ENCODE data around the gene CT45A1. TPM values are rescaled to one million over a fixed set of nuclear protein-coding genes. Genes with fewer than 3 reads are reported as not detected.

The CT45A1 gene
- not detected in 2 replicates for polyA plus RNA-seq

GRCh38 chrX:135713183-135713689, at the start of gene CT45A1:
TSS of gene CT45A1 (plus strand) at chrX:135713639. CDS start at chrX:135718941, 5,302 bp downstream.

DNA sequence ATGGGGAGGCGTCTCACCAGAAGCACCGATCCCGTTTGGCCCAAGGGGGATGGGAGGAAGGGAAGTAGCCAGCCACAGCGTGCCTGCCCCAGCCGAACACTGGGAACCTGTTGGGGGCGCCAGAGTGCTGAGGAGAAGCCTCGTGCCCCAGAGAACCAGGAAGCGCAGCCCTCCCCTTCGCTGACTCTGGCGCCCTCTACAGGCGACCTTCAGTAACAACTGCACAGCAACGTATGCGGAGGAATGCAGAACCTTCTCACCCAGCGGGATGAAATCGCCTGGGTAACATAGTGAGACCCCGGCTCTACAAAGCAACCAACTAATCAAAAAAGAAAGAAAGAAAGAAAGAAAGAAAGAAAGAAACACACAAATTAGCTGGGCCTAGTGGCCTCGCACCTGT, 54.7 kb downstream of the CT45A1 start, which contains the start of gene CT45A3:
Gene CT45A3, minus strand, starts transcription at position 101 of the 400 bp plus-strand sequence. CDS start 3,747 bp downstream, outside the sequence.

Other genes with a start within 250 kb of the CT45A1 start
- gene INTS6L, start 193.0 kb upstream of the CT45A1 start, polyA plus RNA-seq: 4.0 and 8.4 TPM in 2 replicates
- not detected in 2 replicates for gene CT45A3, start 54.6 kb downstream of the CT45A1 start, polyA plus RNA-seq
- 0.94 TPM in 1 of 2 replicates, not detected in the other for gene CT45A5, start 71.9 kb downstream of the CT45A1 start, polyA plus RNA-seq
- not detected in 2 replicates for gene CT45A6, start 89.1 kb downstream of the CT45A1 start, polyA plus RNA-seq
- gene CT45A2, start 106.4 kb downstream of the CT45A1 start, polyA plus RNA-seq: not detected in 2 replicates
- gene CT45A7, start 123.6 kb downstream of the CT45A1 start, polyA plus RNA-seq: not detected in 2 replicates
- not detected in 2 replicates for gene CT45A8, start 140.9 kb downstream of the CT45A1 start, polyA plus RNA-seq
- gene CT45A9, start 158.2 kb downstream of the CT45A1 start, polyA plus RNA-seq: not detected in 2 replicates
- gene CT45A10, start 179.8 kb downstream of the CT45A1 start, polyA plus RNA-seq: not detected in 2 replicates
- not detected in 2 replicates for gene SAGE1, start 180.1 kb downstream of the CT45A1 start, polyA plus RNA-seq